GM12878 (cell line): ENCODE data around the gene RTN4R. TPM values are rescaled to one million over a fixed set of nuclear protein-coding genes. Genes with fewer than 3 reads are reported as not detected.

Experiments used
- ATAC-seq: fragments of 200-7000 bp; cut with Tn5 transposase; 3 replicates; pipeline ENCODE4 v1.9.1; 2020; ENCODE audit warnings: mild to moderate bottlenecking, moderate library complexity
- BruUV-seq: library from RNA; stranded (reverse); fragments of 400-500 nt; replicated peaks from 2 replicates; lab custom pipeline; 2021; lab: Mats Ljungman, UMichigan
- CTCF ChIA-PET: fragments of 300-600 bp; sonication (Branson Sonifier 250); formaldehyde crosslinking; extraction: SDS; loops from one replicate; lab custom pipeline; 2021; ENCODE audit warnings: inconsistent platforms; lab: Yijun Ruan, JAX
- POLR2A ChIA-PET: fragments of 350-600 bp; formaldehyde crosslinking; extraction: SDS; loops from one replicate; lab custom pipeline; 2021; ENCODE audit warnings: inconsistent platforms; lab: Charles Lee
- RAD21 ChIA-PET: fragments of 300-600 bp; sonication (Branson Sonifier 250); formaldehyde crosslinking; loops from one replicate; lab custom pipeline; 2023; ENCODE audit warnings: antibody characterized with exemption; ENCODE audit not compliant: unreplicated experiment; lab: Charles Lee
- SMC1A ChIA-PET: fragments of 300-600 bp; sonication (Branson Sonifier 250); formaldehyde crosslinking; loops from one replicate; lab custom pipeline; 2023; ENCODE audit not compliant: unreplicated experiment, uncharacterized antibody; lab: Charles Lee
- DNase-seq: peaks from one replicate; pipeline ENCODE4 v3.0.0-alpha.2; 2011; ENCODE audit warnings: low read depth, low spot score
- FAIRE-seq: peaks from 3 replicates; lab custom pipeline; 2011; peaks lifted over from hg19 to GRCh38; lab: Jason Lieb, UNC
- H2AFZ ChIP-seq: 2 replicates; pipeline ENCODE4 v1.6.0; 2011; ENCODE audit warnings: low read depth, low read length, control low read depth; ENCODE audit not compliant: control insufficient read depth
- H3K27ac ChIP-seq: 2 replicates; pipeline ENCODE4 v1.5.1; 2011; ENCODE audit warnings: control low read depth; ENCODE audit not compliant: control insufficient read depth, insufficient read depth
- H3K27me3 ChIP-seq, 2 experiments: replicated peaks in 1 of 2; 2 replicates each; pipeline versions ENCODE4 v1.6.0 to v1.6.1; 2011; ENCODE audit warnings: low read length in 1 of 2; ENCODE audit not compliant: control insufficient read depth in 2 of 2, insufficient read depth in 2 of 2
- H3K36me3 ChIP-seq, 2 experiments: 2 replicates each; pipeline ENCODE4 v1.5.1; 2011; ENCODE audit warnings: low read length in 1 of 2; ENCODE audit not compliant: control insufficient read depth in 2 of 2, insufficient read depth in 2 of 2
- H3K4me1 ChIP-seq: 2 replicates; pipeline ENCODE4 v1.6.1; 2011; ENCODE audit warnings: mild to moderate bottlenecking, low read length, moderate library complexity, mixed read lengths; ENCODE audit not compliant: control insufficient read depth, insufficient read depth
- H3K4me2 ChIP-seq: 2 replicates; pipeline ENCODE4 v1.6.0; 2011; ENCODE audit warnings: control low read depth; ENCODE audit not compliant: control insufficient read depth, insufficient read depth
- H3K4me3 ChIP-seq: fragments of 200-600 bp; sonication (generic); 2 replicates; pipeline ENCODE4 v1.5.1; 2016
- H3K79me2 ChIP-seq: 2 replicates; pipeline ENCODE4 v1.6.0; 2011; ENCODE audit warnings: low read length; ENCODE audit not compliant: control insufficient read depth, insufficient read depth
- H3K9ac ChIP-seq: 2 replicates; pipeline ENCODE4 v1.8.0; 2011; ENCODE audit warnings: low read length, control low read depth, mixed read lengths; ENCODE audit not compliant: control insufficient read depth, insufficient read depth
- H3K9me3 ChIP-seq: replicated peaks from 3 replicates; pipeline ENCODE4 v1.5.1; 2011; ENCODE audit warnings: mild to moderate bottlenecking, low read length; ENCODE audit not compliant: control insufficient read depth, insufficient read depth
- H4K20me1 ChIP-seq: 2 replicates; pipeline ENCODE4 v1.6.0; 2011; ENCODE audit not compliant: control insufficient read depth, insufficient read depth
- E2F4 ChIP-seq: IDR thresholded peaks from 2 replicates; pipeline ENCODE4 v1.6.1; 2012; ENCODE audit warnings: low read depth, low read length, improper control_type of control experiment
- HDAC2 ChIP-seq: fragments of 200-600 bp; sonication (generic); IDR thresholded peaks from 2 replicates; pipeline ENCODE4 v1.6.1; 2017
- MEF2A ChIP-seq: IDR thresholded peaks from 2 replicates; pipeline ENCODE4 v1.6.1; 2011; ENCODE audit warnings: low read depth, mild to moderate bottlenecking, low read length, moderate library complexity; ENCODE audit not compliant: insufficient read depth
- MXI1 ChIP-seq: fragments of 150-350 bp; IDR thresholded peaks from 2 replicates; pipeline ENCODE4 v1.6.1; 2011; ENCODE audit warnings: low read depth, mild to moderate bottlenecking, inconsistent platforms, low read length, improper control_type of control experiment
- NR2C2 ChIP-seq: IDR thresholded peaks from 2 replicates; pipeline ENCODE4 v1.6.1; 2011; ENCODE audit warnings: borderline replicate concordance, low read depth; ENCODE audit not compliant: control insufficient read depth, insufficient read length
- POLR2AphosphoS5 ChIP-seq: IDR thresholded peaks from 2 replicates; pipeline ENCODE4 v1.6.1; 2011; ENCODE audit warnings: mild to moderate bottlenecking, low read length, inconsistent platforms
- SIN3A ChIP-seq: IDR thresholded peaks from 2 replicates; pipeline ENCODE4 v1.6.1; 2012; ENCODE audit warnings: low read depth, low read length, improper control_type of control experiment
- WGBS: methylation state at CpG from one replicate; pipeline ENCODE4 v1.1.6; 2016; ENCODE audit warnings: low lambda C conversion rate; ENCODE audit not compliant: insufficient replicate concordance, insufficient coverage; ENCODE audit errors: missing lambda C conversion rate; 5-methylcytosine and 5-hydroxymethylcytosine counted together
- in situ Hi-C: fragments of 300-500 bp; cut with MboI; formaldehyde crosslinking; loops from 9 replicates; pipeline ENCODE4 v1.14.3; 2018; ENCODE audit warnings: mixed read lengths
- intact Hi-C: fragments of 100-400 bp; cut with micrococcal nuclease; formaldehyde crosslinking; loops from one replicate; pipeline ENCODE4 v1.14.2; 2022; ENCODE audit not compliant: unreplicated experiment
- polyA plus RNA-seq, 11 experiments: library from polyadenylated mRNA; depleted of rRNA in 4 of 11; unstranded in 6 of 11; stranded (reverse) in 5 of 11; fragments of >200 nt; fragmentation: Nextera tagmentation in 4 of 11; fragmentation: Illumina TruSeq in 1 of 11; extraction: Ambion mirVana in 4 of 11; extraction: Trizol in 1 of 11; gene quantifications; 1 replicate in 1 of 11; 2 replicates in 10 of 11; pipeline versions ENCODE4 v1.2.1 to v1.2.3, GENCODE V29; 2011 to 2016; ENCODE audit warnings: inconsistent platforms in 2 of 11, missing spikeins in 2 of 11, low read depth in 1 of 11
- total RNA-seq, 4 experiments: library from RNA; depleted of rRNA in 3 of 4; stranded (reverse); fragments of >200 nt in 3 of 4; fragmentation: Illumina TruSeq in 1 of 4; extraction: Trizol in 1 of 4; gene quantifications; 2 replicates each; pipeline versions ENCODE4 v1.2.1 to v1.2.3, GENCODE V29; 2013 to 2021

RTN4R gene
- total and polyA plus RNA-seq, 10 of the 15 experiments (the other 5 are each of a cell fraction or from before 2014, with no cell fraction given), result 0.03 to 1.0 (median 0.60) TPM; not detected in 2

GRCh38 chr22:20224917-20225692, 43.0 kb downstream of the RTN4R start:
- CTCF ChIA-PET, result no interaction called here
- Histone ChIP-seq H3K4me1 (no peaks in the 10 kb centered on the region), H3K27me3 (no peaks in the 10 kb centered on the region; a peak in 2 of 4 replicates), H3K4me2 (no peak overlapping the region), H3K79me2 (no peaks in the 10 kb centered on the region), H2AFZ (no peak overlapping the region), H3K36me3 (no peaks in the 10 kb centered on the region), H3K9ac (no peak overlapping the region), H4K20me1 (no peaks in the 10 kb centered on the region), H3K27ac (no peak overlapping the region), H3K4me3 (no peak overlapping the region), H3K9me3 (no peaks in the 10 kb centered on the region; the same call in 2 of the 3 replicates)
- TF ChIP-seq MEF2A, result no peak
- TF ChIP-seq NR2C2, result peak; percentile 10
- DNase-seq, result no peak
- SMC1A ChIA-PET, result no interaction called here
- in situ Hi-C loops (no loop called here), intact Hi-C loops (no loop called here)
- no TSS peak for BruUV-seq
- POLR2A ChIA-PET, result no interaction called here
- WGBS, result 58% methylated on average over 18 of the region's 18 CpGs
- ATAC-seq, result no peak
- RAD21 ChIA-PET, result no interaction called here
- FAIRE-seq, result no peak

- H3K9ac ChIP-seq, result no peak overlapping the region
- H2AFZ ChIP-seq, result no peak overlapping the region
- no peaks in the 10 kb centered on the region for H4K20me1 ChIP-seq
- RAD21 ChIA-PET, result no interaction called here
- POLR2A ChIA-PET, result no interaction called here
- H3K27me3 ChIP-seq, result no peaks in the 10 kb centered on the region; a peak in 1 of 4 replicates
- intact Hi-C loops (no loop called here), in situ Hi-C loops (no loop called here)
- H3K27ac ChIP-seq, result no peak overlapping the region
- H3K4me3 ChIP-seq, result no peak overlapping the region
- H3K36me3 ChIP-seq, result no peaks in the 10 kb centered on the region
- peaks cover 3% of the 10 kb centered on the region; the same call in 1 of the 3 replicates for H3K9me3 ChIP-seq
- no peaks in the 10 kb centered on the region for H3K79me2 ChIP-seq
- H3K4me1 ChIP-seq, result no peaks in the 10 kb centered on the region
- DNase-seq, result no peak
- SMC1A ChIA-PET, result no interaction called here
- CTCF ChIA-PET, result no interaction called here
- no TSS peak for BruUV-seq
- no peak for TF ChIP-seq SIN3A
- TF ChIP-seq E2F4, result no peak
- no peak for TF ChIP-seq POLR2AphosphoS5
- TF ChIP-seq HDAC2, result no peak
- TF ChIP-seq MXI1, result no peak
- no peak for ATAC-seq
- FAIRE-seq, result no peak
- no peak overlapping the region for H3K4me2 ChIP-seq
- 40% methylated on average over 3 of the region's 3 CpGs for WGBS
Observed at GRCh38 chr22:20224256-20224626, 43.9 kb downstream of the RTN4R start.
